Testis (tissue), 2 donors: ENCODE data around the gene ITPR2.

Experiments
- CTCF ChIP-seq, 3 experiments: fragments of 450-650 bp in 2 of 3; fragments of 200-600 bp in 1 of 3; sonication (generic) in 1 of 3; IDR thresholded peaks; one replicate each; pipeline ENCODE4 v1.5.1; 2016 to 2019; ENCODE audit warnings: antibody characterized with exemption in 3 of 3, mild to moderate bottlenecking in 2 of 3, moderate library complexity in 1 of 3
- POLR2A ChIP-seq: fragments of 450-650 bp; IDR thresholded peaks from one replicate; pipeline ENCODE4 v1.6.1; 2017; ENCODE audit warnings: antibody characterized with exemption, mild to moderate bottlenecking, moderate library complexity

GRCh38 chr12:26461776-26462175 is 371.2 kb downstream of the ITPR2 start:
- TF ChIP-seq CTCF (IDR thresholded peaks at IDR 0.05) (no peak), POLR2A (no peak)
